Measurements from ENCODE around the gene PFDN2.
"Not testable (repeated sequence)": the region's sequence is repeated elsewhere in the genome, so short reads cannot be mapped to it uniquely, and the experiment has no call there.

Gene PFDN2

DNA sequence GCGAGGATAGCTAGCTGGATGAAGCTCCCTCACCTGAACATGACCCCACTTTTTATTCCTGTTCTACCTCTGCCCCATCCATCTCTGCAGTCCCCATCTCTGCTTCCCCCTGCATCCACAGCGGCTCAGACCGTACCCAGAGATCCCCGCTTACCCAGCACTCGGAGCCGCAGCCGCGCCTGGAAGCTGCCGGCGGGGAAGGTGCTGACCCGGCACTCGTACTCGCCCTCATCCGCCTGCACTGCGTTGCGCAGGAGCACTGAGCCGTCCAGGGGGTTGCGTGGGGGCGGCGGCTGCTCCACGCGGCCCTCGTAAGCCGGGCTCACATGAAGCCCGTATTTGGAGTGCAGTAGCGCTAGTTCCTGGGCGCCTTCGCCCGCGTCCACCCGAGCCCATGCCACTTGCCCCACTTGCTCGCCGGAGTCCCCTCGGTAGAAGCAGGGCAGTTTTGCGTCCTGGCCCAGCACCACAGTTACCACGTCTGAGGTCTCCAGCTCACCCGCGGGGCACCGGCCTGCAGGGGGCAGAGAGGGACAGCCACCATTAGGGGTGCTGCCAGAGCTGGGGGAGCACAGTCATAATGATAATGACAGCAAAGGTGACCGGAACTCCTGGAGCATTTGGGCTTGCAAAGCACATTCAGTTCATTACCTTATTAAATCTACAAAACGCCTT is 38.3 kb downstream of the PFDN2 start:
- no peak for DNase-seq

DNA sequence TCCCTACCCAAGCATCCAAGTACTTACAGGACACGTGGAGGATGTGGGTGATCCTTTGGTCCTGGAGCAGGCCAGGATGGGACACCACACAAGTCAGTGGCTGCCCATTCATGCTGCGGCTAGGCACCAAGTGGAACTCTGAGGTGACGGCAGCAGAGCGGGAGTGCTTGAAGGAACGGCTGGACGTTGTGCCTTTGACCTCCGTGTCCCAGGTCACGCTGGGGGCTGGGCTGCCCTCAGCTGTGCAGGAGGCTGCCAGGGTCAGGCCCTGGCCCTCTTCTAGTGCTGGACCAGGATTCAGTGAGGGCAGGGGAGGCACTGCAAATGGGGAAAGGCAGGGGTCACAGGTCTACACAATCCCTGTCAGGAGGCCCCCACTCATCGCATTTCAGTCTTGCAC is 40.4 kb downstream of the PFDN2 start:
- no peak for DNase-seq

DNA sequence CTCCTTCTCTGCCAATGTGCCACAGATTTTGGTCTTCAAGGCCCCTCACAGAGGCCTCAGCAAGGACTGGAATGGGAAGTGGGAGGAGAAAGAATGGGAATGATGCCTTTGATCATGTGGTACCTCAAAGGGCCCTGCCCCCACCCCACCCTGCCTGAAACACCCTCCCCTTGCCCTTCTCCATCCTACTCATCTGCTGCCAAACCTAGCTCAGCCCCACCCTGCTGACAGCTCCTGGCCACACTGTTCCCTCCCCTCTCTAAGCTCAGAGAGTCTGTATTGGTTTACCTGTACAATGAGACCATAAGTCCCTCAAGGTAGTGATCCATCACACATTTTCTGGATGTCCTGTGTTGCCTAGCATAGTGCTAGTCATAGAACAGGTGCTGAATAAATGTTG is 41.4 kb downstream of the PFDN2 start:
- no peak for DNase-seq

DNA sequence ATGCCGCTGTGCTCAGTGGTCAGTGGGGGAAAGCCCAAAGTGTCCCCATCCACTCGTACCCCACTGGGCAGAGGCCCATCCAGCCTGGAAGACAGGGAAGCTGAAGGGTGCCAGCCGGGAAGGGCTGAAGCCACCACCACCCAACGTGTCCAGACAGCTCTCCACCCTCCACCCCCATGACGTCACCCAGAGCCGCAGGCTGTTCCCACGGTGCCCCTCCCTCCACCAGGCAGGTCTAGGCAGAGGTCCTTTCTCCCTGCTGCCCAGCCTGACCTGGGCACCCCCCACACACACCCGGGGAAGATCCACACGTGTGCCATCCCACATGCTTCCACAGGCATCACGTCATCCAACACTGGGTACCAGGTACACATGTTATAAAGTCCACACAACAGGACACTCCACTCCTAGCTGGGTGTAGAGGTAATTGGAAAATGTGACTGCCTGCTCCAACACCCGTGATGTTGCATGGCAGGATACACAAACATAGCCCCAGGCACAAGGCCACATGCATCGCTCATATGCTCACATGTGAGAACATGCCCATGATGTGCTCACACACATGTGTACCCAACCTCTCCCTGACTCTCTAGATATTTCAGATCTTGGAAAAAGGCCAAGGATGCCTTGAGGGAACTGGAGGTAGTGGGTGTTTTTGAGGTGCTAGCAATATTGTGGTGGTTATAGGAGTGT is 43.0 kb downstream of the PFDN2 start:
- no peak for DNase-seq

DNA sequence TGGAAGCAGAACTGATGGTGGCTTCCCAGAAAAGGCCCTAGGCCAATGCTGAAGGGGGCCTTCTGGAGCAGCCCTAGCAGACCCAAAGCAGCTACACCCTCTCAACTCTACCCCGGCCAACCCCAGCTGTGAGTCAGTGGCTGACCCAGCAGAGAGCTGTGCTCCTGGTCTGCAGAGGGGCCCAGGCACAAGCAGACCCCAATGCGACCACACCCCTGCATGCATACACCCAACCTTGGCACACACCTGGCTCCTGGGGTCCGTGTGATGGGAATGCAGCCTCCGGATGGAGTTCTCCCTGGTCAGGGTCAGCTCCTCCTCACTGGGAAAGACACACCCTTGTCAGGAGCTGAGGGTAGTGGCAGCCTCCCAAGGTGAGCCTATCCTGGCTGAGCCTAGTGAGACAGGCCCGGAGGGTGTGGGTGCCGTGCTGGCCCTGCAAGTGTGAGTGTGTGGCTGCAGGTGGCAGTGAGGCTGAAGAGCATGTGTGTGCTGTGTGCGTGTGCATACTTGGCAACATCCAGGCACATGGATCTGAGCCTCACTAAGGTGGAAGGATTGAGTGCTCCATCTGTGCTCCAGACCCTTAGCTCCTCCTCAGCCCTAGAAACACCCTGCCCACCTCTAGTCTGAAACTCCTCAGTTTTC is 44.2 kb downstream of the PFDN2 start:
- DNase-seq: no peak

DNA sequence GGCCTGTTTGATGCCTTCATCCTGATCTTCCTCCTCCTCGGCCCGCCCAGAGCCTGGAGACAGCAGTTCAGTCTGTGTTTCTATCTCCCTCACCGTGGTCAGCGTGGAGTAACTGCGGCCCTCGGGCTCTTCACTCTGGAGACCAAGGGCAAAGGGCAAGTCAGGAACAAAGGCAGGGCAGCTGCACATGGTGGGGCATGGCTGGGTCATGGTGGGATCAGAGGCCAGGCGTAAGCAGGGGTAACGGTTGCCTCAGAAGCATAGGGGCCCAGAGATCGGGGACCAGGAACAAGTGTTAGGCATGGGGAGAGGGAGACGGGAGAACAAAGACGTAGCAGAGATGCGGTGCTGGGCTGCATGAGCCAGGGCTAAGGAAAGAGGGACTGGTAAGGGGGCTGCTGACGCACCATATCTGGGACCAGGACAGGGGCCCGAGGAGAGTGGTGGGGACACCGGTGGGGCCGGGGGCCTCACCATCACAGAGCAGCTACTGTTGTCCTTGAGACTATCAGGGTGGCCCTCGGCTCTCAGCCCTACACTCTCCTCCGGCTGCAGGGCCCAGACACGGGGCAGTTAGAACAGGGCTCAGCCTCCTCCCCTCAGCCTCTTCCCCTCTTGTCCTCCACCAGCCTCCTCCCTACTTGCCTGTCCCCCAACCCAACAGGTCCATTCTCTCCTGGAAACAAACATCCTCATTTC is 44.9 kb downstream of the PFDN2 start:
- DNase-seq: no peak

DNA sequence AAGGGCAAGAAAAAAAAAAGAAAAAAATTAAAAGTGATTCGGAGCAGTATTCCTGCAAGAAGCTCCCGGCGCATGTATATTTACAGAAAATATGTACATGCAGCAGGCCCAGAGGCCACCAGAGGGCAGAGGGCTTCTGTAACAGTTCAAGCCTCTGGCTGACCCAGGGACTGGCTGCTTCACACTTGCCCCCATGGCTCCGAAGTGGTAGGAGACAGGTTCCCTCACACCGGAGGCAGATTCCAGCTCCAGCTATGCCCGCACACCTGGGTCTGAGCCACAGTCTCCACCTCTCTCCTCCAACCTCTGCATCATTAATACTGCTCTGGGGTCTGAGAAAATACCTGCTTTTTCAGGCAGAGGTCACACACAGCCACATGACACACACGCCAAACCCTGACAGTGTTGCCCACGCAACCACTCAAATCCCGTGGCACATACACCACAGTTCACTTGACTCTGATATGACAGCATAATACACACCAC is 45.9 kb downstream of the PFDN2 start:
- peak; percentile 51 for DNase-seq

DNA sequence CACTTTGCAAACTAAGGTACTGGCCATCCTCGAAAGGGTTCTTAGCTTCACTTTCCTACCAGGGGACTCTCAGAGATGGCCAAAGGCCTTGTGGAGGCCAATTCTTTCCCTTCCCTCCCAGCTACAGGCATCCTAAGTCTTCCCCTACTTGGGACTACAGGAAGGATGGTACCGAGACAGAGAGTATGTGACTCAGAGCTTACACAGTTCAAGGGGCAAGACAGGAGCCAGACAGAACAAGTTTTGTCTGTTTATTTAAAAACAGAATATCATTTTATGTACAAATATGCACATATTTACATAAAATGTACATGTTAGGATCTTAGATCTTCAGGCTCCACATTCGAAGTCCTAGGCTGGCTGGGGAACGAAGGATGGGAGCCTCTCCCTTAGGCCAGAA is 47.1 kb downstream of the PFDN2 start:
- DNase-seq: no peak

DNA sequence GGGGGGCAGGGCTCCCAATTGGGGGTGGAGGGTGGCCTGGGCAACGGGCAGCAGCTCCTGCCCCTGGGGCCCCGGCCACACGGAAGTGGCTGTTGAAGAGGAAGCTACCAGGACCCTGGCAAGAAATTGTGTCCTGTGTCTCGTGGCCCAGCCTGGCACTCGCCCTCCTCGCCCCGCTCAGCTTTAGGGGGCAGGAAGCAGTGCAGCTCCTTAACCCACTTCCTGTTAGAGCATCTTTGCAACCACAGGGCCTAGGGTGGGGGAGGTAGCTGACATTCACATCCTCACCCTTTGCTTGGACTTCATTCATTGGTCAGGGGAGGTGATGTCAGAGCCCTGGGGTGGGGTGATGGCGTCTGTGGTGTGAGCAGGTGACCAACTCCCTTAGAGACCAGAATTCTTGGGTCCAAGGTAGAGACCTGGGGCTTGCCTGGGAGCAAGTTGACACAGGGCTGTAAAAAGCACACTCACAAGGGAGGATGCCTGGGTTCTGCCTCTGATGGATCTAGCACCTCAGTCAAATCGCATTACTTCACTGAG is 48.0 kb downstream of the PFDN2 start, which contains the start of gene ARHGAP30:
ARHGAP30 (minus strand) TSS at position 161 of the 540 bp plus-strand sequence. CDS start 267 bp downstream, outside the sequence.
- DNase-seq: peak; percentile 82

DNA sequence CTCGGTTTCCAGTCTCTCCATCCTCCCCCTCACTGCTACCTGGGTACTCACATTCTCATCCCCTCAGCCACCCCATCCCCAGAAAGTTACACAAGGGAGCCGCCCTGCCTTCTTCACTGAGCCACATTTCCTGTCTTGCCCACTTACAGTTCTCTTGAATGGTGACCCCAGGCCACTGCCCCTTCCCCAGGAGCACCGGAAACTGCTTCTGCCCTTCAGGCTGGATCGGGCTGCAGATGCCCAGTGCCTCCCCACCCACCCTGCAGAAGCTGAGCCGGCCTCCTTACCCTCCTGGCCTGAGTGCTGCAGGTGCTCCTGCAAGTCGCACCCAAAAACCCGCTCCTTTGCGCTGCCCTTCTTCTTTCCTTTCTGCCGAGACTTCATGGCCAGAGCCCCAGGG is 48.6 kb downstream of the PFDN2 start:
- no peak for DNase-seq

DNA sequence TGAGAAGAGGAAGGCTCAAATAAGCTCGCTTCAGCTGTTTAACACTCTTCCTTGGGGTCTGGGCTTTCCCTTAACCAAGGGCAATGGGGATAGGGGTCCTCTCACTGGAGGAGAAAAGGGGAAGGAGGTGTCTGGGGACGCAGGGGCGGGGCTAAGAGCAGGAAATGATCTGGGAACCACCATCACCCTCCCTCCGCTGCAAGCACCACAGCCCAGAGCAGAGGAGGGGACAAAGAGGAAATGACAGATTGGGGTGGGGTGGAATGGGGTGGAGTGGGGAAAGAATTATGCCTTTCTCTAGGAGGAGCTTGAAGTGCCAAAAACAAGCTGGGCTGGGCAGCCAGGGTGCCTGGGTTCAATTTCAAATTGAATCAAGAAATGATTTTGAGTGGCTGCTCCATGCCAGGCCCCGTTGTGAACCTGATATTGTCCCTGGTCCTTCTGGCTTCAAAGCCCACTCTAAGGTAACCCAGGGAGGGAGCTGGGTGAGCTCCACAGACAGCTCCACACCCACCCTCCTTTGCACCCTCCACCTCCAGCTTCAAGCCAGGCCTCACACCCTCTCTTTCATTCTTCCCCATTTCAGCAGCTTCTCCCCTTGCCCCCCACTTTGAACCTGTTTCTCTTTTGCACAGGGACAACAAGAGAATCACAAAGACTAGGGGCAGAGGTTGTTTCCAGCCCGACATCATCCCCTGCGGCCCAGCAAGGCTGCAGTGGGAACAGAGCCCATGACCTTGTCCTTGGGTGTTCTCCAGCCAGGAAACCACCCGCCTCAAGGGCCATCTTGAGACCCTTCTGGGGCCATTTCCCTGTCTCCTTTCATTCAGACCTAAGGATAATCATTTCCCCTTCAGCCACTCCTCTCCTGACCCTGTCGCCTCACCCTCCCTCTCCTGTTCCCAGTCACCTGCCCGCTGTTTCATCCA is 49.3 kb downstream of the PFDN2 start:
- DNase-seq: peak; percentile 82

DNA sequence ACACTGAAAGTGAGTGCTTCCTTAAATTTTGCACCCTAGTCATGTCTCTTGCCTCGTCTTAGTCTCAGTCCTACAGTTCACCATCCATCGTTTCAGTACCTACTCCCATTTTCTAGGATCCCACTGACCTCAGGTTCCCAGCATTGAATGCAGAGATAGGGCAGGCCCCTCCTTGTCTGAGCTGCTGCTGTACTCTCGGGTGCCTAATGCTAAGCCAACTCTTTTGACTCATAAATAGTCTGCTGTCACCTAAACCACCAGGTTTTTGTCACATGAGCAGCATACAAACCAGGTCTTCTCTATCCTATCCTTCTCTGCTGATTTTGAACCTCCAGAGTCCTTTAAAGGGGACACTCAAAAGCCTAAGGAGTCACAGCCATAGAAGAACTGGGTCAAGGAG is 51.1 kb downstream of the PFDN2 start:
- peak; percentile 43 for DNase-seq

DNA sequence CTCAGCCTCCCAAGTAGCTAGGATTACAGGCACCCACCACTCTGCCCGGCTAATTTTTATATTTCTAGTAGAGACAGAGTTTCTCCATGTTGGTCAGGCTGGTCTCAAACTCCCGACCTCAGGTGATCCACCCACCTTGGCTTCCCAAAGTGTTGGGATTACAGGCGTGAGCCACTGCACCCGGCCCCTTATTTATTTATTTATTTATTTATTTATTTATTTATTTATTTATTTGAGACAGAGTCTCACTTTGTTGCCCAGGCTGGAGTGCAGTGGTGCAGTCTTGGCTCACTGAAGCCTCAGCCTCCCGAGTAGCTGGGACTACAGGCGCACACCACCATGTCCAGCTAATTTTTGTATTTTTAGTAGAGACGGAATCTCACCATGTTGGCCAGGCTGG is 52.2 kb downstream of the PFDN2 start:
- DNase-seq: not testable (repeated sequence)

DNA sequence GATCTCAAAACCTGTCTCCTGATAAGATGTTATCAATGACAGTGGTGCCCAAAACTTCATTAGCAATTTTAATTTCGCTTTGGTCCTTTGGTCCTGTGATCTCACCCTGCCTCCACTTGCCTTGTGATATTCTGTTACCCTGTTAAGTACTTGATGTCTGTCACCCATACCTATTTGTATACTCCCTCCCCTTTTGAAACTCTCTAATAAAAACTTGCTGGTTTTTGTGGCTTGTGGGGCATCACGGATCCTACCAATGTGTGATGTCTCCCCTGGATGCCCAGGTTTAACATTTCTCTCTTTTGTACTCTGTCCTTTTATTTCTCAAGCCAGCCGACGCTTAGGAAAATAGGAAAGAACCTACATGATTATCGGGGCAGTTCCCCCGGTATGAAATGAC is 53.9 kb downstream of the PFDN2 start:
- DNase-seq: not testable (repeated sequence)

DNA sequence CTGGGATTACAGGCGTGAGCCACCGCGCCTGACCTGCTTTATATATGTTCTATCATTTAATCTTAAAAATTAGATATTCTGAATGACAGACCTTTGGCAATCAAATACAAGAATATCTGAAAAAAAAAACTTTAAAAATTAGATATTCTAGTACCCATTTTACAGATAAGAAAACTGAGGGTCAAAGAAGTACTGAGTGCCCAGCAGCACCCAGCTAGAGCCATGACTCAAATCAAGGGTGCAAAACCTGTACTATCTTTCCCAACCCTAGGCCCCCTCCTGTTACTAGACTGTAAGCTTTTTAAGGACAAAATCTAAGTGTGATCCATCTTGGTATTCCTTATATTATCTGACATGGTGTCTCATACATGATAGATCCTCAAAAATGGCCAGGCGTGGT is 56.4 kb downstream of the PFDN2 start:
- DNase-seq: no peak

DNA sequence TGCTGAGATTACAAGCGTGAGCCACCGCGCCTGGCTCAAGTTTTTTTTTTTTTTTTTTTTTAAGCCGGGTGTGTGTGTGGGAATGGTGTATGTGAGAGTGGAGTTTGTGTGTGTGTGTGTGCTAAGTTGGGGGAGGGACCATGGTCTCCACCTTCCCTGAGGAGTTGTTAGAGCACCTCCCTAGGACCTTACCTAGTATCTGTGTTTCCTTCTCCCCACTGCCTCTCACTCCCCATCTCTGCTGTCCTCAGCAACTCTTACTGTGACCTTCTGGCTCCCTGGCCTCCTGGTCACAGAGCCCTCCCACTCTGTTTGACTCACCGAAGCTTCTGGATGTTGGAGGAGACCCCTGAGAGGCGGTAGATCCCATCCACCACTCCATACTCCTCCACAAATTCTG is 58.5 kb downstream of the PFDN2 start:
- DNase-seq: no peak

DNA sequence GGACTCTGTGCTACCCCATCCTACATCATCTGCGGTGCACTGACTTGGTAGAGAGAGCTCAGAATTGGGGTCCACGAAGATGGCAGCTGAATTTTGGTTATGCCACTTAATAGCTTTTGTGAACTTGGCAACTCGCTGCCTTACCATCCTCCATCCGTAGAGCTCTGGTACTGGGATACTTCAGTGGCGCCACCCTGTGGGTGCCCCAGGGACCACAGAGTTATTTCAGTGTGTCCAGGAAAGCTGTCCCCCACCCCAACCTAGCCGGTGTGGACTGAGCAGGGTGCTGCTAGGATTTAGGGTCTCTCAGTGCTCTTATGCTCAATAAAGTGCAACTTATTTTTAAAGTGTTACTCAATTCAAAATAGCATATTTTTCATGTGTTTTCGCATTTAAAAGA is 63.0 kb downstream of the PFDN2 start:
- no peak for DNase-seq

DNA sequence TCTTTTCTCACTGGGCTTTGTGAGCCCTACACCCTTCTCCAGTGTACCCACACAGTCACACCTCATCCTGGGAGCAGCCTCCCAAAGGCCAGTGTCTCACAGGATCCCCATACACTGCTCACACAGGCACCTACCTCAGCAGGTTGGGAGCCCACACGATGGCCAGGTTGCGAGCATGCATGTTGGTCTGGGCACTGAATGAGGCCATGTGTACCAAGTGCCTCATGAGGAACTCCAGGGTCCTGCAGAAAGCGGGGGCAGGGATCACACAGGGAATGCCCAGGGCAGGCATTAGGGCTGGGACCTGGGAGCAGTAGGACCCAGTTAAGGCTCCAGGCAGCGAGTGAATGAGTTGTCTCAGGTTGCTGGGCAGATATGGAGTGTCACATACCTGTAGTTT is 63.6 kb downstream of the PFDN2 start:
- DNase-seq: no peak

DNA sequence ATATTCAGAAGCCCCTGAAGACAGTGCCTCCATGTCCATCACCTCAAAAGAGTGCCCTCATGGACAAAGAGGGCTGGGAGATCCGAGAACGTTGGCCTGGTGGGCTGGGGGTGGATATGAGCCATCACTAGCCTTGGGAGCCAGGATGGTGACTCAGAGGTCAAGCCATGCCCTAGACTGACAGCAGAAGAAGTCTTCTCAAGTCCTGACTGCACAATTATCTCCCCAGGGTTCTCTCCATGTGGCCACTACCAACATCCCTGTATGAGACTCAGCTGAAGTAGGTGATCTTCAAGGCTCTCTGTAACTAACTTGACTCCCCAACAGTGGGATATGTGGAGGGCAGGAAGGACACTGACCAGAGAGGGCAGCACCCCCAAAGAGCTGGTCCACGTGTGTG is 64.9 kb downstream of the PFDN2 start:
- DNase-seq: no peak

DNA sequence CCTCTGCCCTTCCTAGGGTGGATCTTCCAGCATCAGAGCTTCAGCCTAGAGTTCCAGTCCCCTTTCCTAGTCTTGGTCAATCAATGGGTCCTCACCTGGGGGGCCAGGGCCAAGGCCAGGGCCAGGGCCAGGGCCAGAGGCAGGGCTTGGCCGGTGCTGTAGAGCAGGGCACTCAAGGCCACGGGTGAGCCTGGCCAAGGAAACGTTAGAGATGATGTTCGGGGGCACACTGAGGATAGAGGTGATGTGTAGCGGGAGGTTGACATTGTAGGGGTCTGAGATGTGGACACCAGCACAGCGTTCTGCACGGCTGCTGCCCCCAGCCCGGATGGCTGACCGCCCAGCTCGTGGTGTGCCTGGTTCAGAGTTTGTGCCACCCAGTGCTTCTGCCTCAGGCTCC is 66.6 kb downstream of the PFDN2 start:
- no peak for DNase-seq

All from stimulated activated CD4-positive, alpha-beta T cell treated with anti-CD3 and anti-CD28 coated beads, Interleukin-4, amount 100 ng/mL, for 24 hours (primary cell).